H1 (cell line): Measurements from ENCODE around the gene TP53I3. TPM values are rescaled to one million over a fixed set of nuclear protein-coding genes. Genes with fewer than 3 reads are reported as not detected.

Experiments
- BACH1 ChIP-seq: IDR thresholded peaks from 2 replicates; pipeline ENCODE4 v1.6.1; 2012; ENCODE audit warnings: low read length, improper control_type of control experiment
- CBX5 ChIP-seq: fragments of 300-800, 300-1000 bp; sonication (generic); IDR thresholded peaks from 2 replicates; pipeline ENCODE4 v1.7.1; 2016; ENCODE audit warnings: antibody characterized with exemption, low read length, low read depth
- CEBPB ChIP-seq: IDR thresholded peaks from 2 replicates; pipeline ENCODE4 v1.6.1; 2012; ENCODE audit warnings: low read depth, low read length
- CHD7 ChIP-seq: fragments of 300-600 bp; sonication (generic); IDR thresholded peaks from 2 replicates; pipeline ENCODE4 v1.7.1; 2012; ENCODE audit warnings: low read length, moderate library complexity, mild to moderate bottlenecking, inconsistent platforms; ENCODE audit not compliant: insufficient replicate concordance
- CREB1 ChIP-seq: IDR thresholded peaks from 2 replicates; pipeline ENCODE4 v1.6.1; 2012; ENCODE audit warnings: inconsistent platforms
- E2F6 ChIP-seq: IDR thresholded peaks from 2 replicates; pipeline ENCODE4 v1.6.1; 2012; ENCODE audit warnings: inconsistent platforms
- HDAC2 ChIP-seq, 2 experiments: fragments of 300-600 bp in 1 of 2; sonication (generic) in 1 of 2; IDR thresholded peaks; 2 replicates each; pipeline ENCODE4 v1.6.1; 2011 to 2012; ENCODE audit warnings: low read depth in 2 of 2, low read length in 2 of 2, mild to moderate bottlenecking in 2 of 2, moderate library complexity in 2 of 2, borderline replicate concordance in 1 of 2, inconsistent platforms in 1 of 2
- PHF8 ChIP-seq: fragments of 200-600 bp; sonication (generic); conservative IDR thresholded peaks from 2 replicates; pipeline ENCODE4 v1.7.1; 2012; ENCODE audit warnings: low read depth, mild to moderate bottlenecking, inconsistent platforms, low read length, moderate library complexity
- POLR2A ChIP-seq, 2 experiments: IDR thresholded peaks; 1 replicate in 1 of 2; 2 replicates in 1 of 2; pipeline ENCODE4 v1.6.1; 2011; ENCODE audit warnings: low read depth in 2 of 2, low read length in 2 of 2, mild to moderate bottlenecking in 2 of 2; ENCODE audit errors: control extremely low read depth in 1 of 2
- SUZ12 ChIP-seq: fragments of 200-600 bp; sonication (generic); IDR thresholded peaks from 2 replicates; pipeline ENCODE4 v1.6.1; 2012; ENCODE audit warnings: mild to moderate bottlenecking, inconsistent platforms, low read length, moderate library complexity, mixed read lengths
- TAF1 ChIP-seq: IDR thresholded peaks from 2 replicates; pipeline ENCODE4 v1.6.1; 2011; ENCODE audit warnings: mild to moderate bottlenecking, low read depth, low read length
- polyA plus RNA-seq, 7 experiments: library from polyadenylated mRNA; depleted of rRNA in 3 of 7; stranded (reverse) in 5 of 7; unstranded in 2 of 7; fragments of >200 nt in 5 of 7; fragments of 200-250 nt in 2 of 7; gene quantifications; 1 replicate in 5 of 7; 2 replicates in 1 of 7; 4 replicates in 1 of 7; pipeline versions ENCODE4 v1.2.1 to v1.2.3, GENCODE V29; 2011 to 2013; ENCODE audit warnings: missing spikeins in 2 of 7, mixed read lengths in 2 of 7
- total RNA-seq: library from RNA; stranded (reverse); fragmentation: NEBNext Ultra II Directional; extraction: Animal tissue kit (Norgen Biotek cat#: 25700); gene quantifications from 2 replicates; pipeline ENCODE4 v1.2.1, GENCODE V29; 2021

TP53I3 gene
- total and polyA plus RNA-seq, 2 of the 8 experiments (the other 6 are each of a cell fraction or from before 2014, with no cell fraction given): 29.4 to 34.5 TPM

- TF ChIP-seq CHD7 (no peak), PHF8 (no peak), CEBPB (no peak), CREB1 (no peak), SUZ12 (no peak), TAF1 (no peak), POLR2A (IDR thresholded peaks at IDR 0.05; ENCODE audit: control extremely low read depth in 1 of 2, low read depth in 2 of 2, low read length in 2 of 2) (no peak), BACH1 (no peak), HDAC2 (IDR thresholded peaks at IDR 0.05; ENCODE audit: borderline replicate concordance in 1 of 2, low read depth in 2 of 2, low read length in 2 of 2) (no peak), CBX5 (no peak), E2F6 (no peak)
These were observed 36.4 kb upstream of the TP53I3 start (continued) for GRCh38 chr2:24121066-24121465.
